GM10248 (cell line): Measurements from ENCODE around the gene PSD.

Source experiments
- CTCF ChIA-PET: fragments of 300-600 bp; sonication (Branson Sonifier 250); formaldehyde crosslinking; extraction: SDS; loops from one replicate; lab custom pipeline; 2021; ENCODE audit warnings: antibody characterized with exemption; lab: Yijun Ruan, JAX
- POLR2A ChIA-PET: fragments of 350-650 bp; sonication (Branson Sonifier 250); formaldehyde crosslinking; extraction: SDS; loops from one replicate; lab custom pipeline; 2020; ENCODE audit warnings: antibody characterized with exemption; lab: Yijun Ruan, JAX
- DNase-seq: peaks from one replicate; pipeline ENCODE4 v3.0.0; 2012; ENCODE audit errors: extremely low spot score
- CTCF ChIP-seq: IDR thresholded peaks from 2 replicates; pipeline ENCODE4 v1.5.1; 2012; ENCODE audit warnings: mild to moderate bottlenecking, low read depth; ENCODE audit errors: extremely low read depth, missing control alignments, control extremely low read depth

Gene PSD

GRCh38 chr10:102435133-102435497 lies 16.5 kb upstream of the PSD start:
- CTCF ChIA-PET: interaction anchor here (1.0 to 7.8 kb wide), 8 partner anchors 9 to 205 kb away, joined by 3 to 85 read pairs (median 6); partner anchors contain the start of genes C10orf95 and FBXL15
- no peak for TF ChIP-seq CTCF
- DNase-seq: no peak
- POLR2A ChIA-PET: interaction anchor here (0.8 to 1.2 kb wide), 2 partner anchors 16 to 42 kb away, joined by 3 to 5 read pairs; partner anchors contain the start of gene C10orf95

GRCh38 chr10:102434394-102435132 lies 16.0 kb upstream of the PSD start:
- POLR2A ChIA-PET: interaction anchor here (0.8 to 1.2 kb wide), 3 partner anchors 16 to 41 kb away, joined by 3 to 5 read pairs (median 5); partner anchors contain the start of gene C10orf95
- no peak for TF ChIP-seq CTCF
- no peak for DNase-seq
- CTCF ChIA-PET: interaction anchor here (1.0 to 7.8 kb wide), 10 partner anchors 9 to 204 kb away, joined by 3 to 85 read pairs (median 6); partner anchors contain the start of genes C10orf95 and FBXL15

- DNase-seq: no peak
- CTCF ChIA-PET: interaction anchor here (0.8 to 7.8 kb wide), 9 partner anchors 9 to 213 kb away, joined by 3 to 85 read pairs (median 4); partner anchors contain the start of genes C10orf95 and FBXL15
- POLR2A ChIA-PET: interaction anchor here (0.8 kb wide), 1 partner anchor 17 kb away, joined by 5 read pairs; no protein-coding TSS in a partner anchor
These were observed 15.0 kb upstream of the PSD start for GRCh38 chr10:102433619-102434046.

GRCh38 chr10:102432162-102432950 lies 13.8 kb upstream of the PSD start, which contains the start of gene CUEDC2:
Gene CUEDC2, minus strand, starts transcription at chr10:102432574. Its CDS starts 7,386 bp downstream, at chr10:102425188.
- TF ChIP-seq CTCF: no peak
- ChIA-PET POLR2A (interaction anchor here (1.1 to 1.3 kb wide), 2 partner anchors 11 to 29 kb away, joined by 4 to 6 read pairs; no protein-coding TSS in a partner anchor), CTCF (interaction anchor here (0.8 to 7.8 kb wide), 14 partner anchors 10 to 263 kb away, joined by 3 to 85 read pairs (median 3); partner anchors contain the start of genes FBXL15 and SUFU)
- DNase-seq: peak; percentile 94

More at GRCh38 chr10:102433619-102434046, 15.0 kb upstream of the PSD start:
- TF ChIP-seq CTCF: no peak

GRCh38 chr10:102431452-102432124 lies 13.0 kb upstream of the PSD start:
- CTCF ChIA-PET: interaction anchor here (0.8 to 7.8 kb wide), 9 partner anchors 9 to 202 kb away, joined by 3 to 85 read pairs (median 4); partner anchors contain the start of genes FBXL15 and SUFU
- DNase-seq: no peak
- POLR2A ChIA-PET: interaction anchor here (1.1 kb wide), 1 partner anchor 10 kb away, joined by 4 read pairs; no protein-coding TSS in a partner anchor
- TF ChIP-seq CTCF: no peak
